Measurements from ENCODE around the gene B4GALNT1.

Gene B4GALNT1

DNA sequence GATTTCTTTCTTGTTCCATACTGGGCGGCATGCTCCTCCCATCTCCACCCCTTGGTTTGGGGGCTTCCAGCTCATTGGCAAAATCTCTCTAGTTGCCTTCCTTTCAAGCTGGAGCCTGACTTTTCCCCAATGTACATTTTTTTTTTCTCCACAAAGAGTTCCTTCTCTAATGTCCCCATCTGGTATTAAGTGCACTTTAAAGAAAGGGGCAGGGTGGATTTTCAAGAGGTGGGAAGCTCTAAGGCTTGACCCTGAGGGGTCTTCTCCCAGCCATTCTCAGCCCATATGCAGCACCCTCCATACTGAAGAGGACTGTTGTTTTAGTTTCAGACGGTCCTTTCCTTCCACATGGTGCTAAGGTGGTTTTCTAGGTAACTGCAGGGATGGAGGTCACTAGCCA is 47.8 kb downstream of the B4GALNT1 start:
- no peak for DNase-seq (ENCODE audit: low spot score)

DNA sequence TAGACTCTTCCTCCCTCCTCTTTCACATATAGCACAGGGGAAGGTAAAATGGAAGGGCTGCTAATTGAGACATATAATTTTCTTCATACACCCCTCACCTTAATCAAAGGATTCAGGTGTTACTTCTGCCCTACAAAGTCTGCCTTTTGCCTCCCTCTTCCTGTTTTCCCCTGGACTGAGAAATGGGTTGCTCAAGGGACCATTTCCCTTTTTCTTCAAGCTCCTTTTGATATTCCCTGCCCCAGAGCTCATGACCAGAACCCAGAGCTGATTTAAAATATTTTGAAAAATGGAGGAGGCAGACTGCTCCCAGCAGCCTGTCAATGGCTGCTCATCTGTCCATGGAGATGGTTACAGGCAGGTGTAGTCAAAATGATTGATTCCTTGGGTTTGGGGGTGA is 48.3 kb downstream of the B4GALNT1 start:
- DNase-seq (ENCODE audit: low spot score) = no peak

DNA sequence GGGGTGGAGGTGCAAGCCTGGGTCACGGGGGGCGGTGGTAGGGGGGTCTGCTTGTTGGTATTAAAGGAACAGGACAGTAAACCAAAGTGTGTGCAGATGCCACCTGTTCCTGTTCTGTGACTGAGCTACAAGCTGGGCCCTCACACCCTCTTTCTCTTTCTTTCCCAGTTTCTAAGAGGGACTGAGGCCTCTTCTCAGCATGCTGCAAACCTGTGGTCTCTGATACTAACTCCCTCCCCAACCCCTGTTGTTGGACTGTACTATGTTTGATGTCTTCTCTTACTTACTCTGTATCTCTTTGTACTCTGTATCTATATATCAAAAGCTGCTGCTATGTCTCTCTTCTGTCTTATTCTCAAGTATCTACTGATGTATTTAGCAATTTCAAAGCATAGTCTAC is 49.0 kb downstream of the B4GALNT1 start:
- no peak for DNase-seq (ENCODE audit: low spot score)

DNA sequence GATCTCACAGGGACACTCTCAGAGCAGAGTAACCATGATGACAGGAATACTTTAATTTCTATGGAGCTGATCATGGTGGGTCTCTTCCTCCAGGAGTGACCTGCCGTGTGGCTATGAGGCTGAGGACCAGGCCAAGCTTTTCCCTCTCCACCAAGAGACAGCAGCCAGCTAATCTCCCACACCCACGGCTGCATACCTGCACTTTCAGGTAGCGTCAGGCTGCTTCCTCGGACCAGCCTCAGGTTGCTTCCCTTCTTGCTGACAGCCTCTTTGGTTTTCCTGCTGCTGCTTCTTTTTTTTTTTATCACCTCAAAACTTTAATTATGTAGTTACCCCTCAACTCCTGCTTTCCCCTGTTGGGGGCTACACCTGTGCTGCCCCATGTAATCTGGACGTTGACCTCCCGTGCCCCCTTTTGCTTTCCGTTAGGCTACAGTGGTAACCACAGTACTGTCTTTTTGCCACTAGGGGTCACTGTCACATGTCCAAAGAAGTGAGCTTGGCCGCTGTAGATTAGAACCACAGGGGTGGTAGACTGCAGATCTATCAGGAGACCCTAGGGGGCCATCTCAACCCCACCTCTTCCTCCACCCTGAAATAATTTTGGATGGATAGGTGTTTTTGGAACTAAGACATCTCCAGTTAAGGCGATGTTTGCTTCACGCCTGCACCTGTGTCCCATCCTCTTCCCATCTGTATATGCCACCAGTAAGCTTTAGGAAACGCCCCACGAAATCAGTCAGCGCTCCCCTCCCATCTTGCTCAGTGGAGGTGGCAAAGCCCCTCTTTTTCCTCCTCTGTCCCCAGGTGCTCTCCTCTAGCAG is 49.8 kb downstream of the B4GALNT1 start:
- DNase-seq (ENCODE audit: low spot score) = peak; percentile 81

DNA sequence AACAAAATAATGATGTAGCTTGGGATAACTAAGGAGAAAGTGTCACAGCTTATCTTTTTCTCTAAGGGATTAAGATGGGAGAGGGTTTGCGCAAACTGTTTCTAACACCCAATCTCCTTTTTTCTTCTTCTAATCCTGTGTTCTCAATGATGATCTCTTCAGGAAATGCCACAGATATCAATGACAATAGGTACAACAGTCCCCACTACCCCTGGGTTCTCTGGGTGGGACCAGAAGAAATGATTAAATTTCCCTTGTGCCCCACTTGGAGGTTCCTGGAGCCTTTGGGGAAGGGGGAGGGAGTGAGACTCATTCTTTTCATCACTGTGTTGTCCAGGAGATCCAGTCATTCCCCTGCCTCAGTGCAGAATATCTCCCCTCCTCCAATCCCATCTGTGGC is 50.6 kb downstream of the B4GALNT1 start:
- DNase-seq (ENCODE audit: low spot score) = no peak

DNA sequence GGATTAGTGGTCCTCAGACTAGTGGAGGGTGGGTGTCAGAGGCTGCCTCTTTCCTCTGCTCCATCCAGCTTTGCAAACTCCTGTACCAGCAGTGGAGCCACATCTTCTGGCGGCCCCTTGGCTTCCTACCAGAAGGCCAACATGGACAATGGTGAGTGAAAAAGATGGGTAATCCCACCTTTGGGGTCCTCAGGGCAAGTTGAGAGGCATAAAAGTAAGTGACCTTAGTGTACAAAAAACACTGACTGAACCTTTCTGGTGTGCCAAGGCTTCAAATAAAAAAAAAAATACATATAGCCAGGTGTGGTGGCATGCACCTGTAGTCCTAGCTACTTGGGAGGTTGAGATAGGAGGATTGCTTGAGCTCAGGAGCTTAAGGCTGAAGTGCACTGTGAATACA is 51.2 kb downstream of the B4GALNT1 start:
- DNase-seq (ENCODE audit: low spot score) = no peak

DNA sequence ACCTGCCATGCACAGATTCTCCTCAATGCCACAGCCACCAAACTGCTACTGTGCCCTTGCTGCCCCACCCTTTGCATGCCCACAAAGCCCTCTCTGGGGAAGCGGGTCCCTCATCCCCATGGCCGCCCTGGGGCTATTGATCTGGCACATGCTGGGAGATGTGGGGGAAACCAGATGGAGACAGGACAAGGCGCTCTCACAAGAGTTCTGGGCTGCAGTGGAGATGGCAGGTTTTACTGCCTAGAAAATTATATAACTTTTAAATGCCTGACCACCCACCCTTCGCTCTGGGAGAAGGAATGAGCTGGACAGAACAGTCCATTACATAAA is 52.6 kb downstream of the B4GALNT1 start:
- DNase-seq (ENCODE audit: low spot score) = no peak

DNA sequence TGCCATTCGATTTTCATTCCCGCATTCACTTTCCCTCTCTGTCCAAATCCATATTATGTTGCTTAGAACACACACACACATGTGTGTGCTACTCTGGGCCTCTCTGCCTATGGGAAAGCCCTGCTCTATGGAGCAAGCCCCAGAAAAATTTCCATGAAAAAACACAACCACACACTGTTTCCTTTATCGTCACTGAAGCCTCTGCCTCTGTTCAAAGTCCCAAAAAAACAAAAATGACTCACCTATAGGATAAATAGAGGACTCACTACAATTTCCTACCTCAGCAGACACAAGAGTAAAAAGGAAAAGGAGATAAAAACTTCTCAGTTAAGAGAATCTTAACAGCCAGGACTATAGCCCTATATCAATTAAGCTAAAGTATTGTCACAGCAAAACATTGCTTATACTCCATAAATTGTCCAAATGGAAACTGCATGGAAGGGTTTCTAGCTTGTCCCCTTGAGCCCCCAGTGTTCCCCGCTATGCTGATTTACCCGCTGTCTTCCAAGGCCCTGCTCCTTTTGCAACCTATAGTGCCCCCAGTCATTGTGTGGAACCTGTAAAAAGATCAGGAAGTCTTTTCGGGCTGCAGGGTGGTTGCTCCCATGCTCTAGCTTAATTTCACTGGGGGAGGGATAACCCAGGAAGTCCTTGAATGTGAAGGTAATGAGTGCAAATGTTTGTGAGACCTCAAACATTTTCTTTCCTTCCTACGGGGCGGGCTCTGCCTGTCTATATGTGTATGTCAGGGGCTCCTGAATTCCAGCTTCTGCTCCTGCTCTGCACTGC is 53.1 kb downstream of the B4GALNT1 start:
- no peak for DNase-seq (ENCODE audit: low spot score)

DNA sequence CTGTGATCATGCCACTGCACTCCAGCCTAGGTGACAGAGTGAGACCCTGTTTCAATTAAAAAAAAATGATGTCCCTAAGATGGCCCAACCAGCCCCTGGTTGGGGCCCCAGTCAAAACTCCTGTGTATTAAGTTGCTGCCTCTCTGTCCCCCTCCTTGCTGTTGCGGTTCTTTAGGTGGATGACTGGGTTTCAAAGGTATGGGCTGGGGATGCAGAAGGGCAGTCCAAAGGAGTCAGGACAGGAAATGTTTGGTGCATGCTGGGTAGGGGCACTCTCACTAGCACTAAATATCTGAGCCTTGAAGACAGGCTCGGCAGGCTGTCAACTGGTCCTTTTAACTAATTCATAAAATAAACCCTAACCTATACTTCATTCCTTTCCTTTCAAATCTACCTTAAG is 54.0 kb downstream of the B4GALNT1 start:
- no peak for DNase-seq (ENCODE audit: low spot score)

DNA sequence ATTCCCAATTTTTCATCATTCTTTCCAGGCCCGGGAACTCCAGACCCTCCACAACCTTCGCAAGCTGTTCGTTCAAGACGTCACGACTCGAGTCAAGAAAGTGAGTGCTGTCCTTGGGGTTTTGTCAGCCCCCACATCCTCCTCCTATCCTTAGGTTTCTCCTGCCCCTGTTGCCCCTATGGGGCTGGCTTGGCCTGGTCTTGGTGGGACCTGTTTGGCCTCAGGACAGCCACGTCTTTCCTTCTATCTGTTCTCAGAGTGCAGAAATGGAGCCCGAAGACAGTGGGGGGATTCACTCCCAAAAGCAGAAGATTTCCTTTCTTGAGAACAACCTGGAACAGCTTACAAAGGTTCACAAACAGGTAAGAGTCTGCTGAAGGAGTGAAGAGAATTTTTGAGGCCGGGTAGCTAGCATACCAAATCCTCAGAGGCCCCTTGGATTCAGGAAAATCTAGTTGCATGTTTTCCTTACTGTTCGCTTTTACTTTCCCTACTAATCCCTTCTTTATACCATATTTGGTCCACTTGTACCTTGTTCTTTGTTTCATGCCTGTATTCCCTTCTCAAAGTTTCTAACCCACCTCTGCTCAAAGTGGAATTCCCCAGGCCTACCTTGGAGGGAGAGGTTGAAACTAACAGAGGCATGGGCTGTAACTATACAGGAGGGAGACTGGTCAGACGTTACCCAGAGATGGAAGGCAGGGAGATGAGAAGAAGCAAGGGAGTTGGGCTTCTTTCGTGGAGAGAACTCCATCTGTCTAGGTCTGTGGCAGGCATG is 54.8 kb downstream of the B4GALNT1 start:
- DNase-seq (ENCODE audit: low spot score) = no peak

DNA sequence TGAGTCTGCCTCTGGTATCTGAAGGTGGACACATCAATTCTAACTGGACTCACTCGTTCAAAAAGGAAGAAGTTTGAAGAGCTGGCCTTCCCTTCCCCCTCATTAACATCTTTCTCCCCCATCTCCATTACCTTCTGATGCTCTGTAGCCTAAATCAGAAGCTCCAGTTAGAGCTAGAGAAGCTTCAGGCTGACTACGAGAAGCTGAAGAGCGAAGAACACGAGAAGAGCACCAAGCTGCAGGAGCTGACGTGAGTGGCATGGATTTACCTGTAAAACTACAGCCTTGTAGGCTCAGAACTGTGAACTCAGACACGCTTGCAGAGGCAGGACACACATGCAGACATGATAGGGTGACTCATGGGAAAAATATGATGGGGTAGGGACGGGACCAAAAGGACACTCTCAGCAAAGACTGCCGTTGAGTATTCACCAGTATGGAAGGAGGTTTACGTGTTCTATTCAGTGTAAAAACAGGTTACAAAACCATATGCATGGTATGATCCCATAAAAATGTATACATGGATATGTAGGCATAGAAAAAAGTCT is 56.3 kb downstream of the B4GALNT1 start:
- no peak for DNase-seq (ENCODE audit: low spot score)
